PC-9 (cell line): ENCODE measurements around the gene FES. TPM values are rescaled to one million over a fixed set of nuclear protein-coding genes. Genes with fewer than 3 reads are reported as not detected.
A peak's percentile ranks its signal among the peaks of the same experiment; 100 is the strongest.

Source experiments
- BruUV-seq: library from RNA; stranded (reverse); fragments of 400-500 nt; replicated peaks from 2 replicates; lab custom pipeline; 2021; lab: Mats Ljungman, UMichigan
- CTCF ChIA-PET: fragments of 300-600 bp; sonication (Branson Sonifier 250); formaldehyde crosslinking; loops from one replicate; lab custom pipeline; 2022; ENCODE audit warnings: antibody characterized with exemption; lab: Charles Lee
- POLR2A ChIA-PET: fragments of 300-600 bp; sonication (Branson Sonifier 250); formaldehyde crosslinking; loops from one replicate; lab custom pipeline; 2022; ENCODE audit warnings: antibody characterized with exemption; ENCODE audit not compliant: unreplicated experiment; lab: Charles Lee
- DNase-seq, 2 experiments: peaks; one replicate each; pipeline versions ENCODE4 v3.0.0 to v3.0.0-alpha.2; 2015 to 2022; ENCODE audit warnings: mixed read lengths in 1 of 2
- H2AFZ ChIP-seq: fragments of 200-600 bp; sonication (generic); 2 replicates; pipeline ENCODE4 v1.8.1; 2017; ENCODE audit warnings: antibody characterized with exemption
- H3F3A ChIP-seq: fragments of 200-600 bp; sonication (generic); 2 replicates; pipeline ENCODE4 v1.8.1; 2017; ENCODE audit warnings: antibody characterized with exemption, mild to moderate bottlenecking, low read depth; ENCODE audit not compliant: insufficient read depth
- H3K27ac ChIP-seq: fragments of 200-600 bp; sonication (generic); 2 replicates; pipeline ENCODE4 v1.6.1; 2016; ENCODE audit warnings: mixed run types
- H3K27me3 ChIP-seq: fragments of 200-600 bp; sonication (generic); 2 replicates; pipeline ENCODE4 v1.6.1; 2016; ENCODE audit warnings: low read depth, mixed run types; ENCODE audit not compliant: insufficient read depth
- H3K36me3 ChIP-seq: fragments of 200-600 bp; sonication (generic); 2 replicates; pipeline ENCODE4 v1.6.1; 2016; ENCODE audit warnings: low read depth, mixed run types
- H3K4me1 ChIP-seq: fragments of 200-600 bp; sonication (generic); replicated peaks from 2 replicates; pipeline ENCODE4 v1.6.1; 2016; ENCODE audit warnings: mixed run types; ENCODE audit not compliant: insufficient read depth
- H3K4me2 ChIP-seq: fragments of 200-600 bp; sonication (generic); 2 replicates; pipeline ENCODE4 v1.6.1; 2017; ENCODE audit warnings: mixed run types
- H3K4me3 ChIP-seq: fragments of 200-600 bp; sonication (generic); 2 replicates; pipeline ENCODE4 v1.6.1; 2016; ENCODE audit warnings: mixed run types
- H3K79me2 ChIP-seq: fragments of 200-600 bp; sonication (generic); 2 replicates; pipeline ENCODE4 v1.6.1; 2017; ENCODE audit warnings: low read depth, mixed run types
- H3K9me2 ChIP-seq: fragments of 200-600 bp; sonication (generic); 2 replicates; pipeline ENCODE4 v1.8.1; 2017; ENCODE audit warnings: mild to moderate bottlenecking; ENCODE audit not compliant: insufficient read depth
- H3K9me3 ChIP-seq: fragments of 200-600 bp; sonication (generic); 2 replicates; pipeline ENCODE4 v1.8.1; 2016; ENCODE audit warnings: low read depth; ENCODE audit not compliant: insufficient read depth
- H4K20me1 ChIP-seq: fragments of 200-600 bp; sonication (generic); 2 replicates; pipeline ENCODE4 v1.8.1; 2017; ENCODE audit not compliant: insufficient read depth
- CTCF ChIP-seq: fragments of 200-600 bp; sonication (generic); conservative IDR thresholded peaks from 2 replicates; pipeline ENCODE4 v1.6.1; 2017; ENCODE audit warnings: mixed run types, antibody characterized with exemption, mild to moderate bottlenecking, moderate library complexity
- EZH2 ChIP-seq: fragments of 200-600 bp; sonication (generic); IDR thresholded peaks from 2 replicates; pipeline ENCODE4 v1.8.0; 2017; ENCODE audit warnings: antibody characterized with exemption, low read depth
- intact Hi-C: fragments of 100-400 bp; cut with micrococcal nuclease; formaldehyde crosslinking; loops from one replicate; pipeline ENCODE4 v1.10.0; 2022; ENCODE audit not compliant: unreplicated experiment
- total RNA-seq: library from RNA; stranded (reverse); gene quantifications from 2 replicates; pipeline ENCODE4 v1.2.3, GENCODE V29; 2021

FES gene
- total RNA-seq, 1 experiment from 2014 or later, result 3.8 TPM

GRCh38 chr15:90901175-90902039 lies 17.1 kb downstream of the FES start:
- no TSS peak for BruUV-seq
- ChIA-PET POLR2A (interaction anchor here (0.6 kb wide), 1 partner anchor 30 kb away, joined by 3 read pairs; no protein-coding TSS in a partner anchor), CTCF (interaction anchor here (0.8 kb wide), 1 partner anchor 238 kb away, joined by 3 read pairs; no protein-coding TSS in a partner anchor)
- Histone ChIP-seq H3K4me2 (peak overlapping the region; percentile 76), H3K79me2 (no peaks in the 10 kb centered on the region), H3K4me3 (peak overlapping the region; percentile 60; the same call in 1 of the 2 replicates), H3K27me3 (no peaks in the 10 kb centered on the region), H3K9me2 (no peaks in the 10 kb centered on the region), H3K9me3 (no peaks in the 10 kb centered on the region), H3K27ac (no peak overlapping the region), H2AFZ (peak overlapping the region; percentile 94), H3K36me3 (no peaks in the 10 kb centered on the region), H3K4me1 (peaks cover 18% of the 10 kb centered on the region), H3F3A (peaks cover 18% of the 10 kb centered on the region; the same call in 1 of the 2 replicates), H4K20me1 (no peaks in the 10 kb centered on the region)
- DNase-seq, result no peak
- no peak for TF ChIP-seq CTCF
- intact Hi-C loops, result loop anchor here (2.0 to 5.0 kb wide), 2 partner anchors 29 to 131 kb away; no protein-coding TSS in a partner anchor

DNA sequence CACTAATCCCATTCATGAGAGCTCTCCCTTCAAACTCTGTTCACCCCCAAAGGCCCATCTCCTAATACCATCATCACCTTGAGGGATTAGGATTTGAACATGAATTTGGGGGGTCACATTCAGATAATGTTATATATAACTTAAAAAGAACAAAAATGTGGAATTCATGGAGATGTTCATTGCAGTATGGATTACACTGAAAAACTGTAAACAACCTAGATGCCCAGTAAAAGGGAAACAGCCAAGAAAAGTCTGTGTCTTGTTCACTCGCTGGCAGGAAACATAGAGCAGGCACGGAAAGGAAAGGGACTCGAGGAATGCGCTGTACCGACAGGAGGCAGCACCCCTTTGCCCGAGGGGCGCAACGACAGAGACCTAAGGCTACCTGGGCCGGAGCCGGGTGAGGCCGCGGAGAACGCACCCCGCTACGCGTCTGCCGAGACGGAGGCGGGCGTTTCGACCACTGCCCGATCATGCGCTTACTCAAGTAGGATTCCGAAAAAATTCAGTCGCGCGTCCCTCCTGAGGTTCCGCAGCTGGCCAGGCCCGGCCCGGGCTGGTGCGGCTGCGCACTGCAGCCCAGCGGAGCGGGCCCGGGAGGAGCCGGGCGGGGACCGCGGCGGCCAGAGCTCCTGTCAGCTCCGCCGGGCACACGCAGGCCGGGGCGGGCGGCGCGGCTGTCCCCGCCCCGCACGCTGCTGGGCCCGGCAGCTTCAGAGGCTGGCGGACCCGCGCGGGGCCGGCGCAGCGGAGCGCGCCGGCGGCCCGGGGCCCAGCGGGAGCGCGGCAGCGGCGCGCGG lies 17.9 kb downstream of the FES start:
- Histone ChIP-seq H4K20me1 (no peaks in the 10 kb centered on the region), H3K4me2 (peak overlapping the region; percentile 76), H3K27ac (peak overlapping the region; percentile 25; the same call in 1 of the 2 replicates), H2AFZ (peak overlapping the region; percentile 94), H3K4me3 (peak overlapping the region; percentile 60), H3K9me2 (no peaks in the 10 kb centered on the region), H3K36me3 (no peaks in the 10 kb centered on the region), H3K9me3 (no peaks in the 10 kb centered on the region), H3K27me3 (no peaks in the 10 kb centered on the region), H3K4me1 (peaks cover 18% of the 10 kb centered on the region), H3F3A (peaks cover 18% of the 10 kb centered on the region; the same call in 1 of the 2 replicates), H3K79me2 (no peaks in the 10 kb centered on the region)
- intact Hi-C loops, result loop anchor here (2.0 to 5.0 kb wide), 2 partner anchors 29 to 130 kb away; no protein-coding TSS in a partner anchor
- ChIA-PET POLR2A (interaction anchor here (0.5 to 0.6 kb wide), 2 partner anchors 187 to 1008 kb away, joined by 3 to 9 read pairs; no protein-coding TSS in a partner anchor), CTCF (interaction anchor here (0.6 to 1.3 kb wide), 5 partner anchors 30 to 567 kb away, joined by 3 to 11 read pairs (median 3); partner anchors contain the start of gene HDDC3)
- peak; percentile 60 to 75 for DNase-seq
- no peak for TF ChIP-seq EZH2
- peak; percentile 69 for TF ChIP-seq CTCF
- BruUV-seq, result no TSS peak
